ENCODE data around the gene CDH23. TPM values are rescaled to one million over a fixed set of nuclear protein-coding genes. Genes with fewer than 3 reads are reported as not detected.
A peak's percentile ranks its signal among the peaks of the same experiment; 100 is the strongest.

CDH23 gene
- total RNA-seq, 2 donors from 2014 or later: 0.06 TPM; not detected in 1

- Mint-ChIP-seq H3K27ac (peak overlapping the region; percentile 97 to 99), H3K4me1 (ENCODE audit: low read depth in 2 of 2) (peaks cover 66 to 69% of the 10 kb centered on the region in 2 donors), H3K9me3 (no peaks in the 10 kb centered on the region), H3K4me3 (peak overlapping the region; percentile 56), H3K36me3 (no peaks in the 10 kb centered on the region), H3K27me3 (no peaks in the 10 kb centered on the region)
- ATAC-seq (no peak), DNase-seq (ENCODE audit: low spot score) (no peak)
Measured at GRCh38 chr10:71765906-71766716, 369.4 kb downstream of the CDH23 start.

DNA sequence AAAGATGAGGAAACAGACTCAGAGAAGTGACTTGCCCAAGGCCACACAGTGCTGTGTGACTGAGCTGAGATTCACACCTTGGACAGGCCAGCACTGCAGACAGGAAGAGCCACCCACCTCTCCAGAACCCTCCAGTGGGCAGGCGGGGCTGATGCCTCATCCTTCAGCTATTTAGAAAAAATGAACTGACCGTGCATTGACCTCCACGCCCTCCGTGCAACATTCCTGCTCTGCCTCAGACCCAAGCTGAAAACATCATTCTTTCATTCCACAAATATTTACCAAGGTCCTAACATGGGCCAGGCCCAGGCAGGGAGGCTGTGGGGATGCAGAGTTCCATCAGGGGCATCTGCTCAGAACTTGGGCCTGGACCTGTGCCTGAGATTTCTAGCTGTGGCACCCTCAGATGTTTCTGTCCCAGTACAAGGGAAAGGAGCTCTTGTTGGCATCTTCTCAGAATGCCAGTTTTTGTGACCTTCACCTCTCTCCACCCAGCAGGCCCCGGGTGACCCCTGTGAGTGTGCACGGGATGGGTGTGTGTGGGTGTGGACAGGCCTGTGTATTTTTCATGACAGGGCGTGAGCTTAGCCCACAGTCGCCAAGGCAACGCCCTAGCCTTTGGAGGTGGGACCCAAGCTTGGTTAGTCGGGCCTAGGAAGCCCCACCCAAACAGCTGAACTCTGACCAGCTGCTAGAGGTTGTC lies 370.1 kb downstream of the CDH23 start:
- Mint-ChIP-seq H3K4me3 (peak overlapping the region; percentile 65), H3K36me3 (no peaks in the 10 kb centered on the region), H3K9me3 (no peaks in the 10 kb centered on the region), H3K27me3 (no peaks in the 10 kb centered on the region), H3K4me1 (ENCODE audit: low read depth in 2 of 2) (peaks cover 69% of the 10 kb centered on the region in 2 donors), H3K27ac (peak overlapping the region; percentile 97 to 99)
- ATAC-seq: peak; percentile 56 to 69
- peak; percentile 74 for DNase-seq (ENCODE audit: low spot score)

GRCh38 chr10:71767420-71768035 lies 370.8 kb downstream of the CDH23 start:
- peak overlapping the region; percentile 97 to 99 for H3K27ac Mint-ChIP-seq
- ATAC-seq (no peak), DNase-seq (ENCODE audit: low spot score) (no peak)
- peak overlapping the region; percentile 86 for H3K4me3 Mint-ChIP-seq
- peaks cover 71 to 72% of the 10 kb centered on the region in 2 donors for H3K4me1 Mint-ChIP-seq (ENCODE audit: low read depth in 2 of 2)
- no peaks in the 10 kb centered on the region for H3K27me3 Mint-ChIP-seq
- no peaks in the 10 kb centered on the region for H3K9me3 Mint-ChIP-seq
- no peaks in the 10 kb centered on the region for H3K36me3 Mint-ChIP-seq

- peak overlapping the region; percentile 97 to 99 for H3K27ac Mint-ChIP-seq
- no peaks in the 10 kb centered on the region for H3K9me3 Mint-ChIP-seq
- no peak for ATAC-seq
- H3K36me3 Mint-ChIP-seq: no peaks in the 10 kb centered on the region
- H3K27me3 Mint-ChIP-seq: no peaks in the 10 kb centered on the region
- H3K4me1 Mint-ChIP-seq (ENCODE audit: low read depth in 2 of 2): peaks cover 67 to 72% of the 10 kb centered on the region in 2 donors
- DNase-seq (ENCODE audit: low spot score): no peak
- peak overlapping the region; percentile 86 for H3K4me3 Mint-ChIP-seq
Measured at GRCh38 chr10:71769279-71769823, 372.6 kb downstream of the CDH23 start.

DNA sequence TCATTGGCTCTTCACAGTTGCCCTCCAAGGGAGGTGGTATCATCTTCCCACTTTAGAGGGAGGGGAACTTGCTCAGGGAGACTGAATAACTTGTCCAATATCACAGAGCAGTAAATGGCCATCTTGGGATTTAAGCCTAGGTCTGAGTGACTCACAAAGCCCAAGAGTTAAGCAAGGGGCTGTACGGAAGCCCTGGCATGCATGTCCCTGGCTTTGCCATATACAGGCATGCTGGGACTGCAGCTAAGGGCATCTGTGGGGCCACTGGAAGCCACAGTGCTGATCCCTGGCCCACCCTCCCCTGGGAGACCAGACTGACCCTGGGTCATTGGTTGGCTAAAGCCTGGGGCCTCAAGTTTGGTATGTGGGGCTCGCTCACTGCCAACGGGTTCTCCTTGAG lies 373.5 kb downstream of the CDH23 start:
- Mint-ChIP-seq H3K4me3 (peak overlapping the region; percentile 86), H3K9me3 (no peaks in the 10 kb centered on the region), H3K27ac (peak overlapping the region; percentile 97 to 99), H3K36me3 (no peaks in the 10 kb centered on the region), H3K4me1 (ENCODE audit: low read depth in 2 of 2) (peaks cover 72 to 73% of the 10 kb centered on the region in 2 donors), H3K27me3 (no peaks in the 10 kb centered on the region)
- ATAC-seq (no peak), DNase-seq (ENCODE audit: low spot score) (no peak)

DNA sequence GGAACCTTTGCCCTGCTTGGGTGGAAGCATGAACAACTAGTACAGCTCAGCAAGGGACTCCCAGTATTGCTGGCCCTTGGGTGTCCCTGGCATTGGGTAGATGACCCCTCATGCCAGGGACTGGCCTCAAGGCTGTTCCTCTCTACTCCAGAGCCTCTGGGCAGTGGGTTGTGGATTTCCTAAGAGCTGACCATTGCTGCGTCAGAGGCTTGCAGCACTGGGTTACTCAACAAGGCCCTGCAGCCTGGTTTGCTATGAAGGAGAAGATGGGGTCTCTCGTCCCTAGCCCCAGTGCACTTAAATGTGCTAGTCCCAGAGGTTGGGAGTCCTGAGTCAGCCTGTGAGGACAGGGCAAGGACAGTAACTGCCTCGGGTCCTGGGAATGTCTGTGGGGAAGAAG lies 374.1 kb downstream of the CDH23 start:
- peaks cover 72 to 78% of the 10 kb centered on the region in 2 donors for H3K4me1 Mint-ChIP-seq (ENCODE audit: low read depth in 2 of 2)
- H3K36me3 Mint-ChIP-seq: no peaks in the 10 kb centered on the region
- H3K9me3 Mint-ChIP-seq: no peaks in the 10 kb centered on the region
- DNase-seq (ENCODE audit: low spot score): no peak
- peak overlapping the region; percentile 97 to 99 for H3K27ac Mint-ChIP-seq
- H3K27me3 Mint-ChIP-seq: no peaks in the 10 kb centered on the region
- peak overlapping the region; percentile 79 for H3K4me3 Mint-ChIP-seq
- ATAC-seq: no peak

- DNase-seq (ENCODE audit: low spot score) (no peak), ATAC-seq (no peak)
- Mint-ChIP-seq H3K9me3 (no peaks in the 10 kb centered on the region), H3K36me3 (no peaks in the 10 kb centered on the region), H3K27ac (peak overlapping the region; percentile 97 to 99), H3K4me3 (peak overlapping the region; percentile 79), H3K27me3 (no peaks in the 10 kb centered on the region), H3K4me1 (ENCODE audit: low read depth in 2 of 2) (peaks cover 73 to 82% of the 10 kb centered on the region in 2 donors)
Measured at GRCh38 chr10:71771204-71771603, 374.5 kb downstream of the CDH23 start.

DNA sequence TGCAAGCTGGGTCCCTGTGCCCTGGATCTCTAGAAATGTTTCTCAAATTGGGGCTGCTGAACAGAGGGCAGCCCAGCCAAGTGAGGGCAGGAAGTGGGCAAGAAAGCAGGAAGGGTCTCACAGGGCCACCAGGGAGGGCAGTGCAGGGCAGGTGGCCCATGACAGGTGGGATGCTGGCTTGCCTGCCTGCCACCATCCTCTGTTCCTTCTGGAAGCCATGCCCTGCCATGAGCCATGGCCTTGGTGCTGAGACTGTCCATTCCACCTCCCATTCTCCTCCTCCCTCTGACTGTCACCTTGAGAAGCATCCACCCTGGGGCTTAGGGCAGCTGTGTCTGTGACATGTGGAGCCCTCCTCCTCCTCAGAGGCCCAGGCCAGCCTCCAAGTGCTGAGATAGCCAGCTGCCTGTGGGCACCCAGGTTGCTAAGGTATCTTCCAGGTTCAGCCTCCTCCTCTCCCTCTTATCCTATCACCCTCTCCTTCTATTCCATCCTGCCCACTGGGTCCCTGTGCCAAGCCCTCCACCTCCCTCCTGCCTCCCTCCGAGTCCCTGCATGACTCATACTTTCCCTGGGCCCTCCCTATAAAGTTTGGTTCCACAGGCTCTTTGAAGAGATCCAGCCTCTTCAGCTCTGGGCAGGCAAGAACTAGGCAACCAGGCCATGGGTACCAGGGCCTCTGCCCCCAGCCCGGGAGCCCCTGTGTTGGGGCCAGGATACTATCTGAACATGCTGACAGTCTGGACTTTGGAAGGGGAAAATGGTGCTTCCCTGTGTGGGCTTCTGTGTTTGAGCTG lies 375.3 kb downstream of the CDH23 start:
- Mint-ChIP-seq H3K27ac (peak overlapping the region; percentile 97 to 99), H3K36me3 (no peaks in the 10 kb centered on the region), H3K4me1 (ENCODE audit: low read depth in 2 of 2) (peaks cover 69 to 79% of the 10 kb centered on the region in 2 donors), H3K9me3 (no peaks in the 10 kb centered on the region), H3K4me3 (peak overlapping the region; percentile 79), H3K27me3 (no peaks in the 10 kb centered on the region)
- no peak for DNase-seq (ENCODE audit: low spot score)
- ATAC-seq: no peak

- H3K9me3 Mint-ChIP-seq: no peaks in the 10 kb centered on the region
- peak overlapping the region; percentile 79 for H3K4me3 Mint-ChIP-seq
- H3K36me3 Mint-ChIP-seq: no peaks in the 10 kb centered on the region
- no peak for ATAC-seq
- peaks cover 63 to 76% of the 10 kb centered on the region in 2 donors for H3K4me1 Mint-ChIP-seq (ENCODE audit: low read depth in 2 of 2)
- no peaks in the 10 kb centered on the region for H3K27me3 Mint-ChIP-seq
- no peak for DNase-seq (ENCODE audit: low spot score)
- H3K27ac Mint-ChIP-seq: peak overlapping the region; percentile 97 to 99
Measured at GRCh38 chr10:71772832-71773220, 376.1 kb downstream of the CDH23 start.

GRCh38 chr10:71773221-71773971 lies 376.7 kb downstream of the CDH23 start, which contains the start of gene VSIR:
VSIR (minus strand) TSS chr10:71773520; CDS start chr10:71773439, 81 bp downstream.
- Mint-ChIP-seq H3K4me3 (peak within 1 kb of the TSS; percentile 79), H3K27me3 (no peaks in the 10 kb centered on the region), H3K4me1 (ENCODE audit: low read depth in 2 of 2) (peaks cover 57 to 71% of the 10 kb centered on the region in 2 donors), H3K27ac (peak within 1 kb of the TSS; percentile 97 to 99), H3K9me3 (no peaks in the 10 kb centered on the region), H3K36me3 (no peaks in the 10 kb centered on the region)
- ATAC-seq (peak; percentile 89 to 92), DNase-seq (ENCODE audit: low spot score) (peak; percentile 94)

- peak; percentile 44 to 46 for ATAC-seq
- H3K4me3 Mint-ChIP-seq: peak overlapping the region; percentile 41
- H3K4me1 Mint-ChIP-seq (ENCODE audit: low read depth in 2 of 2): peaks cover 44 to 57% of the 10 kb centered on the region in 2 donors
- no peak for DNase-seq (ENCODE audit: low spot score)
- H3K9me3 Mint-ChIP-seq: no peaks in the 10 kb centered on the region
- H3K27ac Mint-ChIP-seq: peak overlapping the region; percentile 97 to 99
- no peaks in the 10 kb centered on the region for H3K36me3 Mint-ChIP-seq
- H3K27me3 Mint-ChIP-seq: no peaks in the 10 kb centered on the region
Measured at GRCh38 chr10:71774916-71775702, 378.4 kb downstream of the CDH23 start.

DNA sequence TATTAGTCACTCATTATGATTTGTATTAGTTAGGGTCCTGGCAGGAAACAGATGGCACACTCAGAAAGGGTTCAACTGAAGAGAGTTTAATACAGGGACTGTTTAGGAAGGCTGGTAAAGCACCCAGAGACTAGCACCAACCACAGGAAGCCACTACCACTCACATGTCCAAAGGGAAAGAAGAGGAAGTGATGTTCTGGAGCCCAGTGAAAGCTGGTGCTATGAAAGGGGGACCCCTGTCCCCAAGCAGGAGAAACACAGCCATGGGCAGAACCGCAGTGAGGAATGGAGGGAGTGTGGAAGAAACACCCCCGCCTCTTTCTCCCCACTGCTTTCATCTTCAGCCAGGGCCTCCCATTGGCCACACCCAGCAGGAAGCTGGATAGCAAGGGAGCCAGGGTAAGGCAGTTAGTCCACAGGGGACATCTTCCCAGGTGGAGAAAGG lies 379.8 kb downstream of the CDH23 start:
- DNase-seq (ENCODE audit: low spot score) (no peak), ATAC-seq (no peak)
- H3K27ac Mint-ChIP-seq: peak overlapping the region; percentile 38 to 58
- no peak overlapping the region for H3K4me3 Mint-ChIP-seq
- H3K9me3 Mint-ChIP-seq: no peaks in the 10 kb centered on the region
- no peaks in the 10 kb centered on the region for H3K36me3 Mint-ChIP-seq
- H3K27me3 Mint-ChIP-seq: no peaks in the 10 kb centered on the region
- peaks cover 36 to 45% of the 10 kb centered on the region in 2 donors for H3K4me1 Mint-ChIP-seq (ENCODE audit: low read depth in 2 of 2)

All from natural killer cell treated with Interleukin-12 subunit alpha and Interleukin-12 subunit beta and Interleukin-15 and Interleukin-18, amount 100 ng/mL, for 72 hours (primary cell).